ENCODE results near the gene ATF1. TPM values are rescaled to one million over a fixed set of nuclear protein-coding genes. Genes with fewer than 3 reads are reported as not detected.
"Not testable (repeated sequence)": the region's sequence is repeated elsewhere in the genome, so short reads cannot be mapped to it uniquely, and the experiment has no call there.

Gene ATF1
- total and polyA plus RNA-seq, 12 donors, result 6.7 to 58.3 (median 37.7) TPM

GRCh38 chr12:50820177-50820576 lies 56.3 kb downstream of the ATF1 start:
- Histone ChIP-seq H3K4me1 (replicated peaks in 1 of 2) (peaks cover 0 to 4% of the 10 kb centered on the region in 2 donors), H3K9me3 (replicated peaks in 1 of 3) (no peaks in the 10 kb centered on the region), H3K27ac (no peak overlapping the region), H3K36me3 (replicated peaks in 1 of 2) (peaks cover 0 to 27% of the 10 kb centered on the region in 2 donors), H3K4me3 (no peak overlapping the region), H3K27me3 (no peaks in the 10 kb centered on the region)
- no peak for TF ChIP-seq POLR2A (IDR thresholded peaks at IDR 0.05)
- no peak for TF ChIP-seq CTCF (IDR thresholded peaks at IDR 0.05)
- DNase-seq, result no peak
- intact Hi-C loops (cut with DNase I), result no loop called here

GRCh38 chr12:50822082-50822481 lies 58.2 kb downstream of the ATF1 start:
- peaks cover 4 to 12% of the 10 kb centered on the region in 2 donors for H3K4me1 ChIP-seq (replicated peaks in 1 of 2)
- no peak overlapping the region for H3K27ac ChIP-seq
- H3K27me3 ChIP-seq, result no peaks in the 10 kb centered on the region
- no peaks in the 10 kb centered on the region for H3K9me3 ChIP-seq (replicated peaks in 1 of 3)
- H3K4me3 ChIP-seq, result no peak overlapping the region
- 60 to 90% (median 72%) methylated on average over 1 of the region's 1 CpG for whole genome bisulfite sequencing, 4 donors
- H3K36me3 ChIP-seq (replicated peaks in 1 of 2), result peaks cover 0 to 10% of the 10 kb centered on the region in 2 donors
- intact Hi-C loops (cut with DNase I), result no loop called here
- TF ChIP-seq POLR2A (IDR thresholded peaks at IDR 0.05), result no peak
- no peak for TF ChIP-seq CTCF (IDR thresholded peaks at IDR 0.05)
- no peak for DNase-seq

- H3K27ac ChIP-seq; intact Hi-C loops (cut with DNase I): not testable (repeated sequence)
- DNase-seq, result peak in 2 of 7 donors; percentile 29 to 58
Observed at GRCh38 chr12:50823724-50824123, 59.8 kb downstream of the ATF1 start.

GRCh38 chr12:50824914-50825313 lies 61.0 kb downstream of the ATF1 start:
- no peaks in the 10 kb centered on the region for H3K27me3 ChIP-seq
- intact Hi-C loops (cut with DNase I), result loop anchor here in 1 of 2 donors (5.0 kb wide), 1 partner anchor 162 kb away; no protein-coding TSS in a partner anchor
- WGBS, 4 donors, result 22 to 39% (median 34%) methylated on average over 4 of the region's 4 CpGs
- TF ChIP-seq CTCF (IDR thresholded peaks at IDR 0.05) (no peak), POLR2A (IDR thresholded peaks at IDR 0.05) (no peak)
- H3K4me3 ChIP-seq, result no peak overlapping the region
- H3K36me3 ChIP-seq (replicated peaks in 1 of 2), result no peaks in the 10 kb centered on the region
- DNase-seq, result no peak
- H3K9me3 ChIP-seq (replicated peaks in 1 of 3), result no peaks in the 10 kb centered on the region
- H3K4me1 ChIP-seq (replicated peaks in 1 of 2), result peaks cover 4 to 12% of the 10 kb centered on the region in 2 donors
- peak overlapping the region; percentile 7 to 78 (median 43) for H3K27ac ChIP-seq

More at GRCh38 chr12:50823724-50824123, 59.8 kb downstream of the ATF1 start:
- not testable (repeated sequence) for H3K4me3 ChIP-seq; H3K9me3 ChIP-seq (replicated peaks in 1 of 3); H3K27me3 ChIP-seq; H3K36me3 ChIP-seq (replicated peaks in 1 of 2)
- H3K4me1 ChIP-seq (replicated peaks in 1 of 2), result peaks cover 4 to 12% of the 10 kb centered on the region in 2 donors
- WGBS, 4 donors, result 85 to 89% (median 88%) methylated on average over 11 of the region's 11 CpGs

- peak overlapping the region; percentile 7 to 78 (median 43) for H3K27ac ChIP-seq
- intact Hi-C loops (cut with DNase I), result loop anchor here in 1 of 2 donors (5.0 kb wide), 1 partner anchor 162 kb away; no protein-coding TSS in a partner anchor
- TF ChIP-seq CTCF (IDR thresholded peaks at IDR 0.05), result peak; percentile 23 to 90 (median 64)
- no peak for TF ChIP-seq POLR2A (IDR thresholded peaks at IDR 0.05)
Observed at GRCh38 chr12:50825372-50825838, 61.5 kb downstream of the ATF1 start.

More at GRCh38 chr12:50825372-50825838, 61.5 kb downstream of the ATF1 start:
- peak in 5 of 7 donors; percentile 31 to 63 (median 40) for DNase-seq
- Histone ChIP-seq H3K4me3 (no peak overlapping the region), H3K9me3 (replicated peaks in 1 of 3) (no peaks in the 10 kb centered on the region), H3K36me3 (replicated peaks in 1 of 2) (no peaks in the 10 kb centered on the region), H3K4me1 (replicated peaks in 1 of 2) (peaks cover 4 to 12% of the 10 kb centered on the region in 2 donors), H3K27me3 (no peaks in the 10 kb centered on the region)
- 0 to 1% (median 1%) methylated on average over 2 of the region's 2 CpGs for WGBS, 4 donors

Data from adrenal gland (tissue), 12 donors.